HepG2 (cell line): ENCODE data around the gene ESRP2. TPM values are rescaled to one million over a fixed set of nuclear protein-coding genes. Genes with fewer than 3 reads are reported as not detected.

Experiments used
- AGO2 ChIP-seq: fragments of 200-400 bp; formaldehyde crosslinking; optimal IDR thresholded peaks from 2 replicates; pipeline ENCODE3; 2017; ENCODE audit warnings: mild to moderate bottlenecking, low read depth, low read length, moderate library complexity
- FOSL2 ChIP-seq: sonication (generic); formaldehyde crosslinking; IDR thresholded peaks from 2 replicates; pipeline ENCODE4 v1.4.0; 2020; ENCODE audit warnings: missing genetic modification reagents
- JUN ChIP-seq: sonication (generic); formaldehyde crosslinking; IDR thresholded peaks from 2 replicates; pipeline ENCODE4 v1.4.0; 2020; ENCODE audit warnings: mild to moderate bottlenecking, missing genetic modification reagents
- RFX3 ChIP-seq: IDR thresholded peaks from 2 replicates; pipeline ENCODE4 v1.6.1; 2016; ENCODE audit warnings: missing biosample characterization, missing genetic modification reagents
- SNAI1 ChIP-seq: sonication (generic); formaldehyde crosslinking; IDR thresholded peaks from 2 replicates; pipeline ENCODE4 v1.5.0; 2020; ENCODE audit warnings: mild to moderate bottlenecking, missing genetic modification reagents, borderline replicate concordance
- TFDP2 ChIP-seq: sonication (generic); formaldehyde crosslinking; IDR thresholded peaks from 2 replicates; pipeline ENCODE4 v1.4.0; 2020; ENCODE audit warnings: missing genetic modification reagents
- THRA ChIP-seq: sonication (generic); formaldehyde crosslinking; IDR thresholded peaks from 2 replicates; pipeline ENCODE4 v1.4.0; 2020; ENCODE audit warnings: missing genetic modification reagents, borderline replicate concordance
- USF2 ChIP-seq, 2 experiments: sonication (generic) in 1 of 2; formaldehyde crosslinking in 1 of 2; IDR thresholded peaks; 2 replicates each; pipeline versions ENCODE4 v1.5.1 to v1.6.1; 2011 to 2020; ENCODE audit warnings: borderline replicate concordance in 1 of 2, low read depth in 1 of 2, low read length in 1 of 2, mild to moderate bottlenecking in 1 of 2, missing genetic modification reagents in 1 of 2, moderate library complexity in 1 of 2
- ZBTB40 ChIP-seq, 2 experiments: fragments of 450-650 bp in 1 of 2; sonication (generic) in 1 of 2; formaldehyde crosslinking in 1 of 2; IDR thresholded peaks; 2 replicates each; pipeline versions ENCODE4 v1.6.1 to v1.8.0; 2016 to 2022; ENCODE audit warnings: antibody characterized with exemption in 1 of 2, mild to moderate bottlenecking in 1 of 2, missing genetic modification reagents in 1 of 2
- ZNF18 ChIP-seq: sonication (generic); formaldehyde crosslinking; IDR thresholded peaks from 2 replicates; pipeline ENCODE4 v1.8.0; 2022; ENCODE audit warnings: mild to moderate bottlenecking, missing genetic modification reagents; ENCODE audit not compliant: insufficient replicate concordance
- polyA plus RNA-seq, 8 experiments: library from polyadenylated mRNA; depleted of rRNA in 3 of 8; stranded (reverse) in 7 of 8; unstranded in 1 of 8; fragments of >200 nt; fragmentation: Illumina TruSeq in 4 of 8; extraction: Trizol in 4 of 8; gene quantifications; 2 replicates each; pipeline versions ENCODE4 v1.2.1 to v1.2.3, GENCODE V29; 2011 to 2016; ENCODE audit warnings: low read depth in 4 of 8, missing spikeins in 1 of 8, mixed read lengths in 1 of 8; ENCODE audit not compliant: insufficient read depth in 1 of 8
- total RNA-seq, 5 experiments: library from RNA; depleted of rRNA; stranded (reverse); fragments of >200 nt; fragmentation: Illumina TruSeq; extraction: Trizol; gene quantifications; 2 replicates each; pipeline ENCODE4 v1.2.3, GENCODE V29; 2016; ENCODE audit warnings: low read depth in 1 of 5

Gene ESRP2
- total and polyA plus RNA-seq, 2 of the 13 experiments (the other 11 are each of a cell fraction or from before 2014, with no cell fraction given), result 21.1 to 32.4 TPM

- TF ChIP-seq AGO2, result peak; percentile 14
- TF ChIP-seq THRA (CRISPR knock-in tag), result peak; percentile 84; the same call in 1 of the 2 replicates
- TF ChIP-seq ZBTB40 (IDR thresholded peaks at IDR 0.05), result no peak
- no peak; the same call in 1 of the 2 replicates for TF ChIP-seq ZBTB40 (CRISPR knock-in tag; IDR thresholded peaks at IDR 0.05)
- no peak for TF ChIP-seq RFX3 (CRISPR knock-in tag)
- no peak for TF ChIP-seq USF2 (IDR thresholded peaks at IDR 0.05; ENCODE audit: low read depth, low read length)
- no peak; the same call in 1 of the 2 replicates for TF ChIP-seq USF2 (CRISPR knock-in tag; IDR thresholded peaks at IDR 0.05; ENCODE audit: borderline replicate concordance)
- TF ChIP-seq TFDP2, result peak; percentile 36; the same call in 1 of the 2 replicates
- no peak for TF ChIP-seq ZNF18
- TF ChIP-seq JUN, result peak; percentile 93
- peak; percentile 99 for TF ChIP-seq FOSL2 (CRISPR knock-in tag)
- peak; percentile 94; the same call in 1 of the 2 replicates for TF ChIP-seq SNAI1 (CRISPR knock-in tag)
Measured at GRCh38 chr16:68265078-68265920, 29.4 kb upstream of the ESRP2 start (continued).
